HG03039 (cell line): ENCODE measurements around the gene SLC10A3.

Experiments used
- ATAC-seq: cut with Tn5 transposase; IDR thresholded peaks from one replicate; pipeline ENCODE4 v1.9.1; 2021; ENCODE audit warnings: mild to moderate bottlenecking, moderate library complexity; ENCODE audit not compliant: unreplicated experiment

Gene SLC10A3

GRCh38 chrX:154484255-154485149, 5.9 kb downstream of the SLC10A3 start:
- no peak for ATAC-seq

- no peak for ATAC-seq
These were observed 7.1 kb downstream of the SLC10A3 start for GRCh38 chrX:154483325-154483724.

- ATAC-seq, result no peak
These were observed 7.6 kb downstream of the SLC10A3 start for GRCh38 chrX:154482786-154483185.

GRCh38 chrX:154481911-154482601, 8.4 kb downstream of the SLC10A3 start:
- no peak for ATAC-seq

- no peak for ATAC-seq
These were observed 9.2 kb downstream of the SLC10A3 start for GRCh38 chrX:154481195-154481594.

- peak; percentile 82 for ATAC-seq
These were observed 11.5 kb downstream of the SLC10A3 start, which contains the start of gene LAGE3 for GRCh38 chrX:154478728-154479622. TSS of gene LAGE3 (minus strand) at chrX:154479281. CDS start at chrX:154478915, 366 bp downstream.

DNA sequence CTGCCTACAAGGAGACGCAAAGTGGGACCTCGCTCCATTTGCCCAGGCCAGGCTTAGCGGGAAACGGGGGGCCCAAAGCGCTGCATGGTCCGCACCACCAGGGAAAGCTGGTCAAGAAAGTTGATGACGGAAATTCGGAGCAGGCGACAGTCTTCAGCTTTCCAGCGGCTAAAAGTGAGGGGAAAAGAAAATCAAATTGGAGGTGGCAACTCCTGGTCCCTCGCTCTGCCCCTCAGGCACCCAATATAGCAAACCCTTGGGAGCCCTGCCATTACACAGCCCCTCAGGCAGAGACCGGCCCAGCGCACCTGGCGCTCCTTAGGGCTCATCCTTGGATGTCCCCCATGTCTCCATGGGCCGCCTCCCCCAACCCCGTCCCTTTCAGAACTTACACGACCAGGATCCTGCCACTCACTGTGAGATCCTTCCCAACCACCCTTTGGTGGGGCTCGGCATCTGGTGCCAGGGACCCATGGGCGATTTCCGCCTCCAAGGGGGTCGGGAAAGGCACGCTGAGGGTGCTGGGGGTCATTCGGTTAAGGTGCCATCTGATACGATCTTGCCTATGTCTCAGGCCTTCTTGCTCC, 12.4 kb downstream of the SLC10A3 start:
- ATAC-seq, result no peak

DNA sequence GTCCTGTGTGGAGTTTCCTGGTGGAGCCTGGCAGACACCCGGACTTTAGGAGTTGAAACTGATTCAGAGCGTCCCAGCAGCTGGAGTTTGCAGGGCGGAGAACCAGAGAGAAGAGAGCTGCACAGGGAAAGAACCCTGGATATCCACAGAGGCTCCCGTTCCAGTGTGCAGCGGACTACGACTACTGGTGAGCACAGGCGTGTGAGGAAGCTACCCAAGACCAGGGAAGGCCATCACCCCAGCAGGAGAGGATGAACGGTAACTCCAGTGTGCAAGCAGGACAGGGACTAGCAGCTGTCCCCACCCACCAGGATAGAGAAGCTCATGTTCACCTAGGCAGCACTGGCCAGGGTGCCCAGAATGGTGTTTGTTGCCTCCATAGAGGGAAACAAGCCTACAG, 13.6 kb downstream of the SLC10A3 start:
- no peak for ATAC-seq

- ATAC-seq, result no peak
These were observed 16.7 kb downstream of the SLC10A3 start for GRCh38 chrX:154473683-154474082.

DNA sequence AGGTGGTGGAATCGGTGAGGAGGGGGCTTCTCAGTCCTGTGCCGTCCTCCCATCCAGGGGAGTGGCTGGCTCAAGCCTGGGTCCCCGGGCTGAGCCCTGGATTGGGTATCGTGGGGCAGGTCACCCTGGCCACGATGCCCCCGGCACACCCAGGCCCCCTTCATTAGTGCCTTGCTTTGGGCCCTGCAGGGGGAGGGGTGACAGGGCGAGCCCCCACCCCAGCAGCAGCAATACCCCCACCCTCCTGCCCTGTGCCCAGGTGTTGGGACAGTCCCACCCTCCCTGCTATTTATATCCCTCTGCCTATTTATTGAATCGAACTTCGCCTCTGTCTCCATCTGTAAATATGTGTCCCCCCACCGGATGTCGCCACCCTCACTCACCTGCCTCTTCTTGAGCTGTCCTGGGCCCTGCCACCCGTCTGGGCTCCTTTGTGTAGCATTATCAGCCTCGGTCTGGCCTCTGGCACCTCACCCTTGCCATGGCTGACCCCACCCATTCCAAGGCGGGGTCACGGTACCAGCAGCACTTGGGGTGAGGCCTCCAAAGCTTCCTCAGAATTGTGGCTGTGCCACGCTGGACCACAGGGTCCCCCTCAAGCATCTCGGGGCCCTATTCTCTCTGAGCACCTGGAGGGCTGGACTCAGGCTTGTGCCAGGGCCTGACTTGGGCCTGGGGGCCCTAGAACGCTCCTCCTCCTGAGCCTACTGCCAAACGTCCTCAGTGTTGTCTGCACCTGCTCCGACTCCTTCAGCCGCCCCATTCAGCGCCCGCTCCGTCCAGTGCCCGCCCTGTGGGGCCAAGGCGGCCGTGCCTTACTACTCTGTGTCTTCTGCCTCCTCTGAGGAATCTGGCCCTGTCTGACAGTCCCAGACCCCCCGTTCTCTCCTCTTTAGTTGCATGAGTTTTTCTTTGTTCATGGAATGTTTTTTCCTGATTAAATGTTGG, 17.5 kb downstream of the SLC10A3 start:
- no peak for ATAC-seq

DNA sequence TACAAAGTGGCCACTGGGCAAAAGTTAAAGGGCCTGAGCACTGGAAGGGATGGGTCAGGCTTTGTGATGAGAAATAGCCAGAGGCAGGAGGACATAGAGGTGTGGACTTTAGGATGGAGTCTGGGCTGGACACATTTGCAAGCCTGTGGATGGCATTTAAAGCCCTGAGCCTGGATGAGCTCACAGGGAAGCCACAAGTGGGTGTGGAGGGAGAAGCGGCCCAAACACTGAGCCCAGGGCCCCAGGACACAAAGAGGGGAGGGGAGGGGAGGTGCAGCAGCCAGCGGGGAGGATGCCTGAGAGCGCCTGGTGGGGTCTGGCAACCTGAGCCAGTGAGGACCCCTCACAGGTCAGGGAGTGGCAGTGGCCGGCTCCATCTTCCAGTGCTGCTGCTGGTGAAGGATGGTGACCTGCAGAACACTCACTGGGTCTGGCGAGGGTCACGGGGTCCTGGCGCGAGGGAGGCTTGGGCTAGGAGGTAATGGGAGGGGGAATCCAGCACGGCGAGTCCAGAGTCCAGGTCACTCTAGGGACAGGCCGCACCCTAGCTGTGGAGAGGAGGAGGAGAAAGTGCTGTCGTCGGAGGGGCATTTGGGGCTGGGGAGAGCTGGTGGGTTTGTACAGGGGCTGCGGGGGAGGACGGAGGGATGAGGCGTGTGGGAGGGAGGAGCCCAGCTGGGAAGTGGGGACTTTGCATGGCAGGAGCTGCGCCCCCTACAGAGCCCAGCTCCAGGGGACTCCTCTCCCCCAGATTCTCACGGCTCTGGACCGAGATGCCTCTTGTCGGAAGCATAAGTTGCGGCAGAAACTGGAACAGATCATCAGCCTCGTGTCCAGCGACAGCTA, 18.4 kb downstream of the SLC10A3 start:
- no peak for ATAC-seq

GRCh38 chrX:154470914-154471568, 19.4 kb downstream of the SLC10A3 start:
- no peak for ATAC-seq

GRCh38 chrX:154470434-154470833, 20.0 kb downstream of the SLC10A3 start:
- no peak for ATAC-seq

DNA sequence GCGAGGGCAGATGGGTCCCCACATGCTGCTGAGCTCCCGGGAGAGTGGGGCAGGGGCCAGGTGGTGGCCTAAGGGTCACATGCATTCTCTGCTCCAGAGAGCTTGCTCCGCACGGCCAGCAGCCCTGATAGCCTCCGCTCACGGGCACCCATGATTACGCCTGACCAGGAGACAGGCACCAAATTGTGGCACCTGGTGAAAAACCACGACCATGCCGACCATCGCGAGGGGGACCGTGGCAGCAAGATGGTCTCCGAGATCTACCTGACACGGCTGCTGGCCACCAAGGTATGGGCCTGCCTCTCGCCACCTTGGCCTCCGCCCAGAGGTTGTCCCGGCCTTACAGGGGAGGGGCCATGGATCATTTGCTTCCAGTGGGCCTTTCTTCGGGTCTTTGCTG, 20.5 kb downstream of the SLC10A3 start:
- no peak for ATAC-seq

GRCh38 chrX:154469114-154469513, 21.3 kb downstream of the SLC10A3 start:
- ATAC-seq, result no peak

- ATAC-seq, result no peak
These were observed 22.2 kb downstream of the SLC10A3 start for GRCh38 chrX:154468217-154468616.

DNA sequence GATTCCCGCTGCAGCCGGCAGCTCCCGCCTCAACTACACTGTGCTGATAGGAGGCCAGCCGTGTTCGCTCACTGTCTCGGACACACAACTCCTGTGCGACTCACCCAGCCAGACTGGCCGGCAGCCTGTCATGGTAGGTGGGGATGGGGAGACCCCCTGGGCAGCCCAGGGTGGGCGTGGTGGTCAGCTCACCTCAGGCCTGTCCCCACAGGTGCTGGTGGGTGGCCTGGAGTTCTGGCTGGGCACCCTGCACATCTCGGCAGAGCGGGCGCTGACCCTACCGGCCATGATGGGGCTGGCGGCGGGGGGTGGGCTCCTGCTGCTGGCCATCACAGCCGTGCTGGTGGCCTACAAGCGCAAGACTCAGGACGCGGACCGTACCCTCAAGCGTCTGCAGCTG, 22.9 kb downstream of the SLC10A3 start:
- ATAC-seq, result no peak

GRCh38 chrX:154466907-154467306, 23.5 kb downstream of the SLC10A3 start:
- ATAC-seq, result no peak
